Liver (tissue), 9 donors: ENCODE results near the gene DDX42. TPM values are rescaled to one million over a fixed set of nuclear protein-coding genes. Genes with fewer than 3 reads are reported as not detected.

Experiments used
- DNase-seq: peaks from one replicate; pipeline ENCODE4 v3.0.0-alpha.2; 2017; ENCODE audit warnings: low spot score
- H3K27ac ChIP-seq, 2 donors: one replicate each; pipeline ENCODE4 v1.7.0; 2013; ENCODE audit warnings: inconsistent platforms in 2 of 2, low read length in 2 of 2, control low read depth in 1 of 2, low read depth in 1 of 2, mild to moderate bottlenecking in 1 of 2
- H3K27me3 ChIP-seq, 4 donors: one replicate each; pipeline versions ENCODE4 v1.6.1 to v1.7.0; 2013; ENCODE audit warnings: low read length in 3 of 4, inconsistent platforms in 1 of 4, mild to moderate bottlenecking in 1 of 4, moderate library complexity in 1 of 4; ENCODE audit not compliant: control insufficient read depth in 4 of 4, insufficient read depth in 4 of 4
- H3K36me3 ChIP-seq, 4 donors: one replicate each; pipeline versions ENCODE4 v1.6.1 to v1.7.0; 2013; ENCODE audit warnings: low read length in 3 of 4, mild to moderate bottlenecking in 3 of 4, low read depth in 1 of 4, moderate library complexity in 1 of 4; ENCODE audit not compliant: control insufficient read depth in 4 of 4, insufficient read depth in 3 of 4
- H3K4me1 ChIP-seq, 4 donors: one replicate each; pipeline versions ENCODE4 v1.6.1 to v1.7.0; 2013; ENCODE audit warnings: low read length in 3 of 4, mild to moderate bottlenecking in 3 of 4, moderate library complexity in 1 of 4; ENCODE audit not compliant: control insufficient read depth in 4 of 4, insufficient read depth in 4 of 4
- H3K4me3 ChIP-seq, 3 donors: one replicate each; pipeline versions ENCODE4 v1.6.1 to v1.7.0; 2013; ENCODE audit warnings: low read length in 3 of 3, control low read depth in 1 of 3, low read depth in 1 of 3, mild to moderate bottlenecking in 1 of 3
- H3K9ac ChIP-seq, 2 donors: one replicate each; pipeline ENCODE4 v1.7.0; 2013; ENCODE audit warnings: low read length in 2 of 2, mild to moderate bottlenecking in 2 of 2, moderate library complexity in 2 of 2, control low read depth in 1 of 2, low read depth in 1 of 2
- H3K9me3 ChIP-seq, 4 donors: one replicate each; pipeline versions ENCODE4 v1.6.1 to v1.7.0; 2013; ENCODE audit warnings: low read length in 3 of 4; ENCODE audit not compliant: control insufficient read depth in 4 of 4
- ATF3 ChIP-seq: IDR thresholded peaks from 2 replicates; pipeline ENCODE4 v1.6.1; 2016; ENCODE audit warnings: antibody characterized with exemption
- CTCF ChIP-seq: fragments of 150-350 bp; IDR thresholded peaks from 2 replicates; pipeline ENCODE4 v1.5.1; 2017; ENCODE audit warnings: improper control_type of control experiment, low read depth, low read length; ENCODE audit not compliant: missing input control
- EGR1 ChIP-seq, 2 donors: IDR thresholded peaks; 2 replicates each; pipeline ENCODE4 v1.6.1; 2016 to 2018; ENCODE audit warnings: antibody characterized with exemption in 2 of 2, low read depth in 2 of 2
- FOXA1 ChIP-seq: IDR thresholded peaks from 2 replicates; pipeline ENCODE4 v1.6.1; 2016; ENCODE audit warnings: antibody characterized with exemption
- FOXA2 ChIP-seq: IDR thresholded peaks from 2 replicates; pipeline ENCODE4 v1.6.1; 2016; ENCODE audit warnings: antibody characterized with exemption
- GABPA ChIP-seq, 2 donors: IDR thresholded peaks in 1 of 2; conservative IDR thresholded peaks in 1 of 2; 2 replicates each; pipeline ENCODE4 v1.6.1; 2016; ENCODE audit warnings: antibody characterized with exemption in 2 of 2, mild to moderate bottlenecking in 1 of 2, moderate library complexity in 1 of 2
- HNF4A ChIP-seq, 2 donors: conservative IDR thresholded peaks; 2 replicates each; pipeline ENCODE4 v1.6.1; 2016; ENCODE audit warnings: antibody characterized with exemption in 2 of 2, mild to moderate bottlenecking in 2 of 2
- HNF4G ChIP-seq: IDR thresholded peaks from 2 replicates; pipeline ENCODE4 v1.6.1; 2016; ENCODE audit warnings: antibody characterized with exemption
- JUND ChIP-seq, 2 donors: IDR thresholded peaks; 2 replicates each; pipeline ENCODE4 v1.6.1; 2016; ENCODE audit warnings: antibody characterized with exemption in 2 of 2
- MAX ChIP-seq: IDR thresholded peaks from 2 replicates; pipeline ENCODE4 v1.6.1; 2016; ENCODE audit warnings: antibody characterized with exemption
- NR2F2 ChIP-seq: IDR thresholded peaks from 2 replicates; pipeline ENCODE4 v1.6.1; 2016; ENCODE audit warnings: antibody characterized with exemption
- RAD21 ChIP-seq, 2 donors: IDR thresholded peaks; 2 replicates each; pipeline ENCODE4 v1.6.1; 2016; ENCODE audit warnings: antibody characterized with exemption in 2 of 2, mild to moderate bottlenecking in 2 of 2
- REST ChIP-seq: IDR thresholded peaks from 2 replicates; pipeline ENCODE4 v1.6.1; 2016; ENCODE audit warnings: antibody characterized with exemption, mild to moderate bottlenecking
- RXRA ChIP-seq, 2 donors: IDR thresholded peaks; 2 replicates each; pipeline ENCODE4 v1.6.1; 2017 to 2018; ENCODE audit warnings: antibody characterized with exemption in 2 of 2, mild to moderate bottlenecking in 1 of 2
- SP1 ChIP-seq: IDR thresholded peaks from 2 replicates; pipeline ENCODE4 v1.6.1; 2018; ENCODE audit warnings: antibody characterized with exemption, mild to moderate bottlenecking
- TAF1 ChIP-seq: conservative IDR thresholded peaks from 2 replicates; pipeline ENCODE4 v1.6.1; 2016; ENCODE audit warnings: antibody characterized with exemption, mild to moderate bottlenecking
- YY1 ChIP-seq: IDR thresholded peaks from 2 replicates; pipeline ENCODE4 v1.6.1; 2016; ENCODE audit warnings: antibody characterized with exemption, mild to moderate bottlenecking
- ZBTB33 ChIP-seq: IDR thresholded peaks from 2 replicates; pipeline ENCODE4 v1.6.1; 2016; ENCODE audit warnings: antibody characterized with exemption
- WGBS: extraction: QIAGEN DNeasy Blood & Tissue Kit; methylation state at CpG from one replicate; pipeline ENCODE4 v1.1.7; 2013; 5-methylcytosine and 5-hydroxymethylcytosine counted together
- polyA plus RNA-seq, 2 donors: library from polyadenylated mRNA; stranded (reverse) in 1 of 2; unstranded in 1 of 2; fragments of 200-250 nt in 1 of 2; fragments of >200 nt in 1 of 2; fragmentation: Nextera tagmentation in 1 of 2; extraction: Ambion mirVana in 1 of 2; gene quantifications; one replicate each; pipeline versions ENCODE4 v1.2.1 to v1.2.3, GENCODE V29; 2013 to 2015
- total RNA-seq, 2 donors: library from RNA; depleted of rRNA; stranded (reverse); fragments of >200 nt; gene quantifications; one replicate each; pipeline ENCODE4 v1.2.3, GENCODE V29; 2014
- donor health status: healthy.
- donor health status: healthy.
- donor health status: healthy.
- donor health status: healthy.
- donor health status: healthy.

Gene DDX42
- total and polyA plus RNA-seq, 4 donors, result 15.0 to 64.2 (median 29.9) TPM

- TF ChIP-seq CTCF (no peak), RAD21 (IDR thresholded peaks at IDR 0.05) (no peak), RXRA (IDR thresholded peaks at IDR 0.05) (no peak), FOXA1 (no peak), FOXA2 (no peak), MAX (no peak), JUND (IDR thresholded peaks at IDR 0.05) (no peak), YY1 (no peak), REST (no peak), SP1 (no peak), GABPA (IDR thresholded peaks at IDR 0.05 in 1 of 2, conservative IDR thresholded peaks at IDR 0.05 in 1 of 2) (no peak), EGR1 (IDR thresholded peaks at IDR 0.05; ENCODE audit: low read depth in 2 of 2) (no peak), HNF4G (no peak), TAF1 (no peak), ZBTB33 (no peak), NR2F2 (no peak), HNF4A (conservative IDR thresholded peaks at IDR 0.05) (no peak), ATF3 (no peak)
- no peaks in the 10 kb centered on the region for H3K27me3 ChIP-seq
- no peak for DNase-seq
- peak overlapping the region; percentile 34 to 43 for H3K9ac ChIP-seq
- H3K36me3 ChIP-seq, result peaks cover 14 to 59% (median 52%) of the 10 kb centered on the region in 4 donors
- 2% methylated on average over 19 of the region's 19 CpGs for WGBS
- peak overlapping the region; percentile 85 to 94 for H3K27ac ChIP-seq
- H3K9me3 ChIP-seq, result no peaks in the 10 kb centered on the region
- peaks cover 0 to 27% (median 19%) of the 10 kb centered on the region in 4 donors for H3K4me1 ChIP-seq
- H3K4me3 ChIP-seq, result peak overlapping the region; percentile 76 to 95 (median 85)
These were observed 53.8 kb downstream of the DDX42 start for GRCh38 chr17:63827801-63828221.
